HEK293T (cell line): Measurements from ENCODE around the gene GTF3C5.
"Not testable (repeated sequence)": the region's sequence is repeated elsewhere in the genome, so short reads cannot be mapped to it uniquely, and the experiment has no call there.

Experiments
- FOXM1 ChIP-seq: fragments of 450-650 bp; IDR thresholded peaks from 2 replicates; pipeline ENCODE4 v1.6.1; 2017; ENCODE audit warnings: mild to moderate bottlenecking, borderline replicate concordance
- PKNOX1 ChIP-seq: fragments of 450-650 bp; IDR thresholded peaks from 2 replicates; pipeline ENCODE4 v1.6.1; 2016
- SP1 ChIP-seq: fragments of 450-650 bp; IDR thresholded peaks from 2 replicates; pipeline ENCODE4 v1.6.1; 2017

- TF ChIP-seq FOXM1, PKNOX1, SP1: not testable (repeated sequence)
These were observed 41.4 kb downstream of the GTF3C5 start for GRCh38 chr9:133072210-133072609.
